HG03039 (cell line): ENCODE measurements around the gene NAP1L4.

Source experiments
- ATAC-seq: cut with Tn5 transposase; IDR thresholded peaks from one replicate; pipeline ENCODE4 v1.9.1; 2021; ENCODE audit warnings: mild to moderate bottlenecking, moderate library complexity; ENCODE audit not compliant: unreplicated experiment

Gene NAP1L4

GRCh38 chr11:2992234-2992996 is at the start of gene NAP1L4:
TSS of gene NAP1L4 (minus strand) at chr11:2992329. CDS start at chr11:2979220, 13,109 bp downstream.
- peak; percentile 83 for ATAC-seq

- ATAC-seq: no peak
These were observed 48.8 kb upstream of the NAP1L4 start for GRCh38 chr11:3040881-3041280.

GRCh38 chr11:3037945-3038271 is 45.8 kb upstream of the NAP1L4 start:
- ATAC-seq: no peak

- no peak for ATAC-seq
These were observed 45.2 kb upstream of the NAP1L4 start for GRCh38 chr11:3037040-3037944.

GRCh38 chr11:3036419-3036818 is 44.3 kb upstream of the NAP1L4 start:
- ATAC-seq: no peak

- no peak for ATAC-seq
These were observed 43.2 kb upstream of the NAP1L4 start for GRCh38 chr11:3035333-3035732.

- no peak for ATAC-seq
These were observed 38.4 kb upstream of the NAP1L4 start for GRCh38 chr11:3030289-3031070.

GRCh38 chr11:3028813-3029212 is 36.7 kb upstream of the NAP1L4 start:
- no peak for ATAC-seq

- ATAC-seq: no peak
These were observed 34.7 kb upstream of the NAP1L4 start for GRCh38 chr11:3026803-3027202.

GRCh38 chr11:3022982-3023381 is 30.9 kb upstream of the NAP1L4 start:
- ATAC-seq: no peak

- ATAC-seq: peak; percentile 59
These were observed 30.3 kb upstream of the NAP1L4 start for GRCh38 chr11:3022300-3022967.

- no peak for ATAC-seq
These were observed 29.0 kb upstream of the NAP1L4 start for GRCh38 chr11:3021125-3021524.

GRCh38 chr11:3020011-3020410 is 27.9 kb upstream of the NAP1L4 start:
- ATAC-seq: no peak

- no peak for ATAC-seq
These were observed 26.5 kb upstream of the NAP1L4 start for GRCh38 chr11:3018596-3018995.

GRCh38 chr11:3016861-3017260 is 24.7 kb upstream of the NAP1L4 start:
- no peak for ATAC-seq

- no peak for ATAC-seq
These were observed 23.7 kb upstream of the NAP1L4 start for GRCh38 chr11:3015796-3016195.

GRCh38 chr11:3014943-3015342 is 22.8 kb upstream of the NAP1L4 start:
- ATAC-seq: no peak

GRCh38 chr11:3014057-3014938 is 22.2 kb upstream of the NAP1L4 start:
- ATAC-seq: no peak
